ENCODE data around the gene EPG5. TPM values are rescaled to one million over a fixed set of nuclear protein-coding genes. Genes with fewer than 3 reads are reported as not detected.

Gene EPG5
- total RNA-seq, 2 experiments from 2014 or later: 4.8 to 8.7 TPM

DNA sequence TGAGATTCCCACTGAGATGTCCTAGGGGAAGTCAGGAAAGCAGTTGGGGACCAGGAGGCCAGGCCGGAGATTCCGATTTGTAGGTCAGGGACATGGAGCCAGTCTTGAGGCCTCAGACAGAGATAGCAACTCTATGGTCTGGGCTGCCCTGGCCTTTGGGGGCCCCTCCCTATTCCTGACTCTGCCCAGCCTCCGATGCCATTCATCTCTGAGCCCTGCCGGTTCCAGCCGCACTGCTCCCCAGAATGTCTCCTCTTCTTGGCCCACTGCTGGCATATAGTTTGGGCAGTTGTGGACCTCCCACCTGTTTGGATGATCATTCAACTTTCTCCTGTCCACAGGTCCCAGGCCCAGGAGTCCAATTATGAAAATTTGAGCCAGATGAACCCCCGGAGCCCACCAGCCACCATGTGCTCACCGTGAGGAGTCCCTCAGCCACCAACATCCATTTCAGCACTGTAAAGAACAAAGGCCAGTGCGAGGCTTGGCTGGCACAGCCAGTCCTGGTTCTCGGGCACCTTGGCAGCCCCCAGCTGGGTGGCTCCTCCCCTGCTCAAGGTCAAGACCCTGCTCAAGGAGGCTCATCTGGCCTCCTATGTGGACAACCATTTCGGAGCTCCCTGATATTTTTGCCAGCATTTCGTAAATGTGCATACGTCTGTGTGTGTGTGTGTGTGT is 125.2 kb downstream of the EPG5 start:
- H3K9me2 ChIP-seq (ENCODE audit: insufficient read depth, low read length): no peaks in the 10 kb centered on the region
- no peaks in the 10 kb centered on the region for H3K9me3 ChIP-seq (ENCODE audit: low read length)
- no TSS peak for BruUV-seq (replicated peaks)
- CTCF ChIA-PET (ENCODE audit: unreplicated experiment): no interaction called here
- no peaks in the 10 kb centered on the region for H3K79me2 ChIP-seq (ENCODE audit: insufficient read depth, low read depth, low read length)
- H3K27ac ChIP-seq (ENCODE audit: low read depth, low read length, poor library complexity, severe bottlenecking): no peak overlapping the region
- TF ChIP-seq EZH2phosphoT487 (IDR thresholded peaks at IDR 0.05; ENCODE audit: borderline replicate concordance, low read depth, low read length): no peak
- TF ChIP-seq, protein P1, sequence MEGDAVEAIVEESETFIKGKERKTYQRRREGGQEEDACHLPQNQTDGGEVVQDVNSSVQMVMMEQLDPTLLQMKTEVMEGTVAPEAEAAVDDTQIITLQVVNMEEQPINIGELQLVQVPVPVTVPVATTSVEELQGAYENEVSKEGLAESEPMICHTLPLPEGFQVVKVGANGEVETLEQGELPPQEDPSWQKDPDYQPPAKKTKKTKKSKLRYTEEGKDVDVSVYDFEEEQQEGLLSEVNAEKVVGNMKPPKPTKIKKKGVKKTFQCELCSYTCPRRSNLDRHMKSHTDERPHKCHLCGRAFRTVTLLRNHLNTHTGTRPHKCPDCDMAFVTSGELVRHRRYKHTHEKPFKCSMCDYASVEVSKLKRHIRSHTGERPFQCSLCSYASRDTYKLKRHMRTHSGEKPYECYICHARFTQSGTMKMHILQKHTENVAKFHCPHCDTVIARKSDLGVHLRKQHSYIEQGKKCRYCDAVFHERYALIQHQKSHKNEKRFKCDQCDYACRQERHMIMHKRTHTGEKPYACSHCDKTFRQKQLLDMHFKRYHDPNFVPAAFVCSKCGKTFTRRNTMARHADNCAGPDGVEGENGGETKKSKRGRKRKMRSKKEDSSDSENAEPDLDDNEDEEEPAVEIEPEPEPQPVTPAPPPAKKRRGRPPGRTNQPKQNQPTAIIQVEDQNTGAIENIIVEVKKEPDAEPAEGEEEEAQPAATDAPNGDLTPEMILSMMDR (conservative IDR thresholded peaks at IDR 0.05; ENCODE audit: low read length): no peak
- H3K4me3 ChIP-seq (ENCODE audit: low read depth, low read length, poor library complexity, severe bottlenecking): no peak overlapping the region
- H2AFZ ChIP-seq (ENCODE audit: low read length): no peak overlapping the region
- no peaks in the 10 kb centered on the region for H3K4me1 ChIP-seq (ENCODE audit: insufficient read depth, low read length, poor library complexity, severe bottlenecking)
- H3K36me3 ChIP-seq (ENCODE audit: insufficient read depth, low read length): no peaks in the 10 kb centered on the region
- no peak for DNase-seq (ENCODE audit: low spot score)
- POLR2A ChIA-PET: no interaction called here
- no peaks in the 10 kb centered on the region for H4K20me1 ChIP-seq (ENCODE audit: insufficient read depth, low read length)
- intact Hi-C loops (cut with micrococcal nuclease; ENCODE audit: unreplicated experiment): no loop called here
- no peak overlapping the region for H3K4me2 ChIP-seq (ENCODE audit: low read length)

DNA sequence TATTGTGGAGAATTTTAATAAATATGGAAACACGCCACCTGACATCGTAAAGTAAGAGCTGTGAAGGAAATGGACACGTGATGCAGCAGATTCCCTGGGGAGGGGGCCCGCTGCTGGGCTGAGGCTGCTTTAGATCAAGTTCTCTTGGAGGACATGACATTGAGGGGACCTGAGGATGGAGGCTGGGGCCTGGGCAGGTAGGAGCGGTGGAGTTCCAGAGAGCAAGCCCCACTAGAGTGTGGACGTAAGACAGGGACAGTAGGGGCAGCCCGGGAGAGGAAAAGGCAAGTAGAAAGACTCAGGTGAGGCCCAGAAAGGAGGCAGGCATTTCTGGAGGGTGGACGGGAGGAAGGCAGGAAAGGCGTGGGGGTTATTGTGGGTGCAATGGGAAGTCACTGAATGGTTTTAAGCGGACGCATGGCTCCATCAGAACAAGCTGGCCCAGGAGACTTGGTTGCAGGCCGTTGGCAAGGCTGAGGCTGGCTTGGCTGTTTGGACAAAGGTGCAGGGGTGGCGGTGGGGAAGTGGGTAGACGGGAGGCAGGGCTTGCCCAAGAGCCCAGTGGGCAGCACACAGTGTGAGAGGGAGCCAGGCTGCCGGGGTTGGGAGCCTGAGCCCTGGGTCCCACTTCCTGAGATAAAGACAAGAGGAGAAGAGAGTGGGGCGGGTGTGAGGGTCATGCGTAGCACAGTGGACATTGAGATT is 125.9 kb downstream of the EPG5 start:
- no peaks in the 10 kb centered on the region for H3K9me2 ChIP-seq (ENCODE audit: insufficient read depth, low read length)
- H3K9me3 ChIP-seq (ENCODE audit: low read length): no peaks in the 10 kb centered on the region
- H3K4me1 ChIP-seq (ENCODE audit: insufficient read depth, low read length, poor library complexity, severe bottlenecking): no peaks in the 10 kb centered on the region
- H3K27ac ChIP-seq (ENCODE audit: low read depth, low read length, poor library complexity, severe bottlenecking): no peak overlapping the region
- ChIA-PET CTCF (ENCODE audit: unreplicated experiment) (no interaction called here), POLR2A (no interaction called here)
- no peaks in the 10 kb centered on the region for H4K20me1 ChIP-seq (ENCODE audit: insufficient read depth, low read length)
- intact Hi-C loops (cut with micrococcal nuclease; ENCODE audit: unreplicated experiment): no loop called here
- no peaks in the 10 kb centered on the region for H3K36me3 ChIP-seq (ENCODE audit: insufficient read depth, low read length)
- H3K4me2 ChIP-seq (ENCODE audit: low read length): no peak overlapping the region
- no peaks in the 10 kb centered on the region for H3K79me2 ChIP-seq (ENCODE audit: insufficient read depth, low read depth, low read length)
- no peak overlapping the region for H3K4me3 ChIP-seq (ENCODE audit: low read depth, low read length, poor library complexity, severe bottlenecking)
- TF ChIP-seq EZH2phosphoT487 (IDR thresholded peaks at IDR 0.05; ENCODE audit: borderline replicate concordance, low read depth, low read length): no peak
- TF ChIP-seq, protein P1 (conservative IDR thresholded peaks at IDR 0.05; ENCODE audit: low read length): no peak
- DNase-seq (ENCODE audit: low spot score): no peak
- BruUV-seq (replicated peaks): no TSS peak
- no peak overlapping the region for H2AFZ ChIP-seq (ENCODE audit: low read length)
